SK-MEL-5 (cell line): Measurements from ENCODE around the gene DHX16. TPM values are rescaled to one million over a fixed set of nuclear protein-coding genes. Genes with fewer than 3 reads are reported as not detected.
"Not testable (repeated sequence)": the region's sequence is repeated elsewhere in the genome, so short reads cannot be mapped to it uniquely, and the experiment has no call there.

Source experiments
- DNase-seq: peaks from one replicate; pipeline ENCODE4 v3.0.0-alpha.2; 2016; ENCODE audit warnings: low read depth, low spot score
- in situ Hi-C: cut with HindIII; loops from 2 replicates; pipeline ENCODE4 v1.10.0; 2016; ENCODE audit warnings: low sequenced_read_pairs, high pct_unique_total_duplicates, low pct_unique_long_range_greater_than_20kb
- total RNA-seq: library from RNA; depleted of rRNA; stranded (reverse); fragments of >200 nt; shearing (Covaris generic); gene quantifications from 2 replicates; pipeline ENCODE4 v1.2.3, GENCODE V29; 2014

Gene DHX16
- total RNA-seq, 1 experiment from 2014 or later, result 38.3 TPM

GRCh38 chr6:30683980-30684338 is 11.2 kb upstream of the DHX16 start:
- in situ Hi-C loops, result no loop called here
- DNase-seq, result no peak

DNA sequence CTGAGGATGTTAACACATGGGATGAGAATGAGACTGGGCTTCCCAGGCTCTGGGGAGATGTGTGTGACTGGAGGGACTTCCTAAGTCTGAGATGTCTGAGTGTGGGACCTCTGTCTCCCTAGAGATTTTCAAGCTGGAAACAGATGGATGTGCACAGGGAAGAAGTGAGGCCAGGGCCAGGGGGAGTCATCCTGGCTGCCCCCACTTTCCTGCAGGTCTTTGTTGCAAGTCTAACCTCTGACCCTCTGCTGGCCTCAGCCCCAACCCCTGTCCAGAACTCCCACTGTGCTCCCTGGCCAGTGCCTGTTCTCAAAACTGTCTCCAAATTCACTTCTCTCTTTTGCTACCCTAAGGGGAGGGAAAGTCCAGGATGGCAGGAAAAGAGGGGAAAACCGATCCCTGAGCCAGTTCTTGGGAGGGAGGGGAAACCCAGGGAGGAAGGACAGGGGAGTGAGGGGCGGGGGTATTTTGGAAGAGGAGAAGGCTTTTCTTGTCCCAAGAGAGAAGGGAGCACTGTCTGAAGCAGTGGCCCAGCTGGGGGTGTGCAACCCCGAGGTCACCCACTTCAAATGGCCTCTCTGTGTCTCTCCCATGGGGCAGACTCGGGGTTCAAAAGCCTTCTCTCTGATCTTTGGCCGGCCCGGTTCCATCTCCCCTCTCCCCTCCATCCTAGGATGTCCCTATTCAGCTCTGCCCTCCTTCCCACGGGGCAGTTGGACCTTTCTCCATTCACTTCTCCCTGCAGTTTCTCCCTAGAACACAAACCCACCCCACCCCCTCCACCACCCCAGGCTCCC is 10.6 kb upstream of the DHX16 start:
- in situ Hi-C loops, result no loop called here

DNA sequence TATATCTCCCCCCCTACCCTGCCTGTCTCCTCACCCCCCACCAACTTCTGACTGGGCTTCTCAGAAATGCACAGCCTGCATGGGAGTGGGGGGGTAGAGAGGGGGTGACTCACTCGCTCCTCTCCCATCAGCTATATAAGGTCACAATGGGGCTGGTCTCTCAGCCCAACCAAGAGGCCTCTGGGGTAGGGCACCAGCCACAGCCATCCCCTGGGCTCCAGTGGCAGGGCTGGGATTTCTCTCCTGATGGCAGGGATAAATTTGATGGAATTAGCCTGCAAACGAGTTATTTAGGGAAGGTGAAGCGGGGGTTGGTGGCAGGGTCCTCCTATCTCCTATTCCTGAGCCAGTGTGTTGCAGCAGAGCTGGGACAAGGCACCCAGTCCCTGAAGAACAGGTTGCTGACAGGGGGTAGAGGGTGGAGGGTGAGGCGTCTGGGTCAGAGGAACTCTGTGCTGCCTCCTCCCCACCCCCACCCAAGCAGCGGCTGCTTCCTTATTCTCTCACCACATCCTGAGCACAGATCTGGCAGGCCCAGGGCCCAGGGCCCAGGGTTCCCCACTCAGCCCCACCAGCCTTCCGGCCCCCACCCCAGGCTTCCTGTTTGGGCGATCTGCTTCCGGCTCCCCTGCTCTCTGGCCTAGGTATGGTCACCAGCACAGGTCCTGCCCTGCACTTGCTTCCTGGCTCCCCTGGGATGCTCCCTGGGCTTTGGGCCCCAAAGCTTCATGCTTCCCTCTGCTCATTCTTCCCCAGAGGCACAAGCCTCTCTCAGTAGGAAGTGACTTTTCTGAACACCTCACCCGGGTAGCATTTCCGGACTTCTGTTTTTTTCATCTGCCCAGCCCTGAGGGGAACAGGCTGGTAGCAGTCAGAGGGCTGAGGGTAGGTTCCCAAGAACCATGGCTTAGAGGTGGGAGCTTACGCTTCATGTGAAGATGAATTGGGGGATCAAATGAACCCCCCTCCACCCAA is 9.6 kb upstream of the DHX16 start:
- in situ Hi-C loops, result no loop called here
- peak; percentile 38 for DNase-seq

More for the DNA sequence above, 10.6 kb upstream of the DHX16 start:
- DNase-seq, result no peak

DNA sequence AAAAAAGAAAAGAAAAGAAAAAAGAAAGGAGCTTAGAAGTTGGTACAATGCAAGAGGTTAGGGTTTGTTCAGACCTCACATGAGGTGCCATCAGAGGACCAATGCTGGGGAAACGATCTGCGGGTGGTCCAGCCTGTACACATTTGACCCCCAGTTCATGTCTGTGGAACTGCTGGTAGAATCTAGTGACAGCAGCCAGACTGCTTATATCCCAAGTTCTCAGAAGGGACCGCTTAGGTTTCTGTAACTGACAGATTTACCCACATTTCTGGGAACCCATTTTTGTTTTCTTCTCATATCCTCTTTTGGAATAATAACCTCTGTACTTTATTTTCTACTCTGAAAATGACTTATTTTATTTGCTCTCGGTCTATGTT is 8.9 kb upstream of the DHX16 start:
- in situ Hi-C loops, result no loop called here

DNA sequence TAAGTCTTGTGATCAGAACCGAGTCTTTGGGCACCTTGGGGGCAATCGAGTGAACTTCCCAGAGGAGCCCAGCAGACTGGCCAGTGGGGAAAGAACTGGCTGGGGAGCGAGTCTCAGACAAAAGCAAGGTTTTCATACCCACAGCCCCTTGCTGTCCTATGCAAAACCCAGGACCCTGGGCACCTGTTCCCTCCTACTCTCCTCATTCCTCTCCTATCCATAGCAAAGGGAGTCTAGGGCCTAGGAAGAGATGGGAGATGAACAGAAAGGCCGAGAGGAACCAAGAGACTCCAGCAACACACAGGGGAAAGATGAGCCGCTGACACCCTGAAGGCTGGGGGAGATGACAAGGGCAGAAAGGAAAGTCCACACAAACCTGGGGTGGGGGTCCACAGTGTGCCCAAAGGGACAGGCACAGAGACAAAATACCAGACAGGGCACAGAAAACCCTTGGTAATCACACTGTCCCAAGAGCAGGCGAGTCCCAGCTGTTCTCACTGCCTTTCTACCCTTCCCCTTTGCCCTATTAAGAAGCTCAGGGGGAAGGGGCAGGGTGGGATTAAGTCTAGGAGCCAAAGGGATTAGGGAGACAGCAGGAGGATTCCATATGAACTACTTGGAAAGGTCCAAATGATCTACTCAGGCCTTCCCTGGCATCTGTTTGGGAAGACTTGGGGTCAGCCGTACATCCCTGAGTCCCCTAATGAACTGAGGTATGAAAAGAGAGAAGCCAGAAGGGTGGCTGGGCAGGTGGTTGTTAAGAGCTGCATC is 7.1 kb upstream of the DHX16 start:
- DNase-seq, result no peak
- in situ Hi-C loops, result no loop called here

More for the DNA sequence above, 8.9 kb upstream of the DHX16 start:
- DNase-seq, result no peak

DNA sequence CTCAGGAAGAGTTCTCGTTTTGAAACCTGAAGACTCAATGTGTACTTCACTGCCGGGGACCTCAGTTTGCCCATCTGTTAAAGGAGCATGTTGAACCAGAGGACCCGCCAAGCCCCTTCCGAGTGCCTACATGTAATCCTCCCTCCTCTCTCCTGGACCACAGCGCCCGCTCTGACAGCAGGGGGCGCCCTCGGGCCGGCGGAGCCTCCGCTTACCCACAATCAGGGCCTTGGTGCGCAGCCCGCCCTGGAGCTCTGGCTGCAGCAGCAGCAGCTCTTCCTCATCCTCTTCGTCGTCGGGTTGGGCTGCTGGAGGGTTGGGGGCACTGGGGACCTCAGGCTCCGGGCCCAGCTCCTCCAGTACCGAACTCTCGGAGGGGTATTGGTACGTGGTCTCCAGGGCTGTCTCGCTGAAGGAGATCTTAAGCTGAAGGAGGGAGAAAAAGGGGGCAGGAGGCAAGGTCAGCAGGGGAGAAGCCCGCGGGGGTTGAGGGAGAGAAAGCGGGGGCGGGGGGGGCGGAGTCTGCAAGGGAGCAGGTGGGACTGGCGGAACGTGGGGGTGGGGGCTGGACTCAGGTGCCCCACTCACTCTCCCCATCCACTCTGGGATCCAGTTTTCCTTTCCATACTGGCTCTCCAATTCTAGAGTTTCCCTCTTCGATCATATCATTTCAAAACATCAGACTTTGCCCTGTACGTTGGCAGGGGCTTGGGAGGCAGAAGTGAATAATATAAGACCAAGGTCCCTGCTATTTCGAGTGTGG is 6.3 kb upstream of the DHX16 start:
- peak; percentile 78 for DNase-seq
- in situ Hi-C loops, result no loop called here

DNA sequence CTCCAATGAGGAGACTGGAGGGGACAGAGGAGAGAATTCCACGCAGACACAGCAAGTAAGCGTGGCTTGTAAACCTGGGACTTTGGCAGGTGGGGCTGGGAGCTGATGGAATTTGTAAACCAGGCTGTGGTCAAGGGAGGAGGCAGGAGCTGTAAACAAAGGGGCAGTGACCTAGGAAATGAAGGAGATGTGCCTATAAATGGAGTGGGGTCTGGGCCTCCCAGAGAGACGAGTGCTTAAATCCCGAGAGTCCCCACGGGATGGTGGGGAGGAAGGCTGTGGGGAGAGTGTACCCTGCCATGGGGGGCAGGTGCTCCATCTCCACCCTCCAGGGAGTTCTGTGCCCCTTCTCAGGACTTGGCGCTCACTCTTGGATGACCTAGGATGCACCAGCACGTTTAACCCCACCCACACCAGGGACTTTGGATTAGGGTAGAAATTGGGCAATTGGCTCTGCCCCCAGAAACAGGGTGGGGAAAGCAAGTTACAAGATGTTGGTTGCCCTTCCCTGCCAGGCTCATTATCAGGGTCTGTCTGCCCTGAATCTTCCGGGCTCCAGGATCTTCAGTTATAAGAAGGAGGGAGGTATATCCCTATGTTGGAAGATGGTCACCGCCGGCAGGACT is 4.0 kb upstream of the DHX16 start:
- in situ Hi-C loops, result no loop called here
- DNase-seq, result no peak

GRCh38 chr6:30670760-30671527 is 1.9 kb downstream of the DHX16 start:
- DNase-seq, result peak; percentile 53
- in situ Hi-C loops, result no loop called here

DNA sequence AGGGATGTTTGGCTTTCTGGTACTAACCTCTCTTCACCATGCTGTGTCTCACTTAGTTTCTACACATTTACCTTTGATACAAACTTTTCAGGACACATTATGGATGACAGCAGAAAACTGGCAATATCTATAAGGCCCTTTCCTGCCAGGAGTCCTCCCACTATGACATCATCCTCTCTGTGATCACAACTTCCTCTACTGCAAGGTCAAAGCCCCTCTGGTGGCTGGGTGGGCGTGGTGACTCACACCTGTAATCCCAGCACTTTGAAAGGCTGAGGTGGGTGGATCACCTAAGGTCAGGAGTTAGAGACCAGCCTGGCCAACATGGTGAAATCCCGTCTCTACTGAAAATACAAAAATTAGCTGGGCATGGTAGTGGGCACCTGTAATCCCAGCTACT is 6.5 kb downstream of the DHX16 start:
- DNase-seq, in situ Hi-C loops: not testable (repeated sequence)

GRCh38 chr6:30664994-30665767 is 7.6 kb downstream of the DHX16 start:
- DNase-seq, result no peak
- in situ Hi-C loops, result no loop called here

DNA sequence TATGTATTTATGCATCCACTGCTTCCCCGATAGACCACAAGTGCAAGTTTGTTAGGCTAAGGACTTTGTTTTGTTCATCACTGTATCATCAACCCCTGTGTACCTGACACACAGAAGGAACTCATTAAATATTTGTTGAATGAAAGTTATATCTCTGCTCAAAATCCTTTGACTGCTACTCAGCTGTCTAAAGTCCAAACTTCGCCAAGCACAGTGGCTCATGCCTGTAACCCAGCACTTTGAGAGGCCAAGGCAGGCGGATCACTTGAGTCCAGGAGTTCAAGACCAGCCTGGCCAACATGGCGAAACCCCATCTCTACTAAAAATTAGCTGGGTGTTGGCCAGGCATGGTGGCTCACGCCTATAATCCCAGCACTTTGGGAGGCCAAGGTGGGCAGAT is 14.9 kb downstream of the DHX16 start:
- in situ Hi-C loops, DNase-seq: not testable (repeated sequence)

DNA sequence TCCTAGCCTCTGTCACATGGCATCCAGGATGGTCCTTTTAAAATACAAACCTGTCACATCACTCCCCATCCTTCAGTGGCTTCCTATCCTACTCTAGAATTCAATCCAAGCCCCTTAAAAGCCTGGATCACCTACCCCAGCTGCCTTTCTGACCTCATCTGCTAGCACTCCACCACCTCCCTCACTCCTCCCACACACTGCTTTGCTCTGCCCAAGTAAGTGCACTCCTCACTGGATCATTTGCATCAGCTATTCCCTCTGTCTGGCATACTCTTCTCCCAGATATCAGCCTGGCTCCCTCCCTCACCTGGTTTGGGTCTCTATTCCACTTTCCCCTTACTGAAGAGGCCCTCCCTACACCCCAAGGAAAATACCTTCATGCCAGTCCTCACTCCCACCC is 15.4 kb downstream of the DHX16 start:
- no peak for DNase-seq
- in situ Hi-C loops, result no loop called here

DNA sequence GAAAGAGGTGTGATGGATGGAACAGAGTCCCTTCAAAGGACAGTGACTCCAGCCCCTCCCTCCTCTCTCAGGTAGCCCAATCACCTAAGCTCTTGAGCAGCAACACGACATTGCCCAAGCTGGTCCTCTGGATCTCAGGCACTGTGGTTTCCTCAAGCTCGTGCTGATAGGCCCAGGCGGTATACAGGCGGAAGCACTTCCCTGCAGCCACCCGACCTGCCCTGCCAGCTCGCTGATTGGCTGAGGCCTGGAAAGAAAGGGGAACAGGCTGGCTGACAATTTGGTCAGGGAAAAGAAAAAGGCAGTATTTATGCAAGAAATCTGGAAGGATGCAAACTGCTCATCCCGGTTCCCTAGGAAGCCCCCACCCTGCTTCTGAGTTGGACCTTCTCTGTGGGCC is 16.3 kb downstream of the DHX16 start:
- in situ Hi-C loops, result no loop called here
- DNase-seq, result no peak

- no peak for DNase-seq
- in situ Hi-C loops, result no loop called here
These were observed 17.1 kb downstream of the DHX16 start for GRCh38 chr6:30655743-30656094.

DNA sequence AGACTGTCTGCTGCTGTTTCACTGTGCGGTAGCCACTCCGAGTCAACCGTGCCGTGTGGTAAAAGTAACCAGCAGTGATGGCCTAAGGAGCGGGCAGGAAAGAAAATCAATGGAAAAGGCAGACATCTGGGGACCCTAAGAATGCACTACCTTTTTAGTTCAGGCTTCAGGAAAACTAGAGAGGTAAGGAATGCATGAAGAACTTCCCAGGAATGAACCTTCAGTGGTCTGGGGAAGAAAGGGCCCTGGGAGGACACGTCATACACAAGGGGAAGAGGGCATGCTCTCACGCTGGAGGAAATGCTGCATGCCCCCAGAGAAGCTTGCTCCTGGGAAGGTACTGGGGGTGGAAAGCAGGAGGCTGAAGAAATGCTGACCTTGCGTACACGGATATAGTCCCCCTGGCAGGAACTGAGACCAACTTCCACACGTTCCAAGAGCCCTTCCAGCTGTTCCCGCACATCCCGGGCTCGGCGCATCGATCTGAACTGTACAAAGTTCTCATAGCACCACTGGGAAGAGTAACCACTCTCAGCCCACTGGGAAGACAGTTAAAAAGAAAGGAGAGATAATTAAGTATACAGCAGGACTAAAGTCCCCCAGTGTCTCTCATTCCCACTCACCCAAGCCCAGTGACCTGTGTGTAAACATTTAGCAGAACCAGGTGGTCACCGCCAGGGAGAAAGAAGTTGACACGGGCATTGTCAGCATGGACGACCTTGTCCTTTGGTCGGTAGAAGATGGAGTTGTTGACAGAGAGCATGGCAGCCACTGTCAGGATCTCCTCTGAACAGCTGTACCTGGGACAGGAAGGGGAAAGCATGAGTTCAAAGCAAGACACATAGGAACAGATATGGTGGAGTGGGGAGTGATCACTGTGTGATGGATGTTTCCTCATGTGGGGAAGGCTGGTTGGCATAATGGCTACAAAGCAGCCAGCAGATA is 17.7 kb downstream of the DHX16 start:
- in situ Hi-C loops, result no loop called here
- no peak for DNase-seq
